HEK293 (cell line): ENCODE results near the gene ZNF17.

Experiments
- CTCF ChIA-PET: fragments of 350-600 bp; formaldehyde crosslinking; extraction: SDS; loops from one replicate; lab custom pipeline; 2021; ENCODE audit warnings: antibody characterized with exemption; lab: Yijun Ruan, JAX
- POLR2A ChIA-PET: fragments of 300-600 bp; formaldehyde crosslinking; extraction: SDS; loops from one replicate; lab custom pipeline; 2020; ENCODE audit warnings: antibody characterized with exemption, inconsistent platforms; lab: Yijun Ruan, JAX
- H3K27ac ChIP-seq: fragments of 200-500 bp; sonication (Bioruptor generic); 2 replicates; pipeline ENCODE4 v1.5.1; 2014; ENCODE audit warnings: low read depth, low read length, control low read depth, inconsistent platforms; ENCODE audit errors: extremely low read depth
- H3K36me3 ChIP-seq, 2 experiments: fragments of 200-500 bp in 1 of 2; sonication (Bioruptor generic) in 1 of 2; 1 replicate in 1 of 2; 2 replicates in 1 of 2; pipeline ENCODE4 v1.5.1; 2014 to 2017; ENCODE audit warnings: inconsistent platforms in 2 of 2, low read length in 2 of 2; ENCODE audit not compliant: control insufficient read depth in 2 of 2, insufficient read depth in 1 of 2
- H3K4me1 ChIP-seq: fragments of 200-500 bp; sonication (Bioruptor generic); 2 replicates; pipeline ENCODE4 v1.5.1; 2014; ENCODE audit warnings: mild to moderate bottlenecking, low read length, inconsistent platforms; ENCODE audit not compliant: control insufficient read depth, insufficient read depth
- H3K4me3 ChIP-seq: 2 replicates; pipeline ENCODE4 v1.5.1; 2011; ENCODE audit warnings: low read depth, mild to moderate bottlenecking, control low read depth, low read length, moderate library complexity
- H3K9me3 ChIP-seq: fragments of 200-500 bp; sonication (Bioruptor generic); 2 replicates; pipeline ENCODE4 v1.5.1; 2014; ENCODE audit warnings: low read depth, low read length, inconsistent platforms; ENCODE audit not compliant: control insufficient read depth, insufficient read depth
- KLF10 ChIP-seq: fragments of 450-650 bp; IDR thresholded peaks from 2 replicates; pipeline ENCODE4 v1.5.1; 2018; ENCODE audit warnings: missing biosample characterization, mild to moderate bottlenecking, missing genetic modification characterization
- KLF16 ChIP-seq: fragments of 450-650 bp; formaldehyde crosslinking; IDR thresholded peaks from 2 replicates; pipeline ENCODE4 v1.5.1; 2017; ENCODE audit warnings: missing biosample characterization, missing genetic modification characterization
- PBX3 ChIP-seq: sonication (generic); formaldehyde crosslinking; IDR thresholded peaks from 2 replicates; pipeline ENCODE4 v1.8.1; 2022; ENCODE audit warnings: mild to moderate bottlenecking, moderate library complexity, missing genetic modification reagents
- SETDB1 ChIP-seq: IDR thresholded peaks from one replicate; pipeline ENCODE4 v1.6.1; 2017; ENCODE audit warnings: mild to moderate bottlenecking, low read length, moderate library complexity, mixed read lengths; ENCODE audit not compliant: insufficient read length
- TRIM28 ChIP-seq: IDR thresholded peaks from 2 replicates; pipeline ENCODE4 v1.6.1; 2011; ENCODE audit warnings: low read length, control low read depth, borderline replicate concordance
- ZNF140 ChIP-seq: fragments of 450-650 bp; formaldehyde crosslinking; IDR thresholded peaks from 2 replicates; pipeline ENCODE4 v1.5.1; 2016; ENCODE audit warnings: missing biosample characterization, missing genetic modification characterization
- ZNF18 ChIP-seq: fragments of 450-650 bp; formaldehyde crosslinking; IDR thresholded peaks from 2 replicates; pipeline ENCODE4 v1.5.1; 2016; ENCODE audit warnings: missing biosample characterization, missing genetic modification characterization
- ZNF19 ChIP-seq: fragments of 450-650 bp; formaldehyde crosslinking; IDR thresholded peaks from 2 replicates; pipeline ENCODE4; 2016; ENCODE audit warnings: missing biosample characterization, missing genetic modification characterization, low read depth
- ZNF2 ChIP-seq: fragments of 450-650 bp; formaldehyde crosslinking; IDR thresholded peaks from 2 replicates; pipeline ENCODE4 v1.5.1; 2016; ENCODE audit warnings: missing biosample characterization, missing genetic modification characterization
- ZNF274 ChIP-seq, 2 experiments: fragments of 200-500 bp in 1 of 2; fragments of 450-650 bp in 1 of 2; sonication (Bioruptor generic) in 1 of 2; formaldehyde crosslinking in 1 of 2; IDR thresholded peaks; 2 replicates each; pipeline versions ENCODE4 v1.5.1 to v1.6.1; 2014 to 2016; ENCODE audit warnings: borderline replicate concordance in 1 of 2, inconsistent platforms in 1 of 2, low read length in 1 of 2, missing biosample characterization in 1 of 2, missing genetic modification characterization in 1 of 2
- ZNF280D ChIP-seq: fragments of 450-650 bp; formaldehyde crosslinking; IDR thresholded peaks from 2 replicates; pipeline ENCODE4 v1.5.1; 2016; ENCODE audit warnings: missing biosample characterization, missing genetic modification characterization
- ZNF311 ChIP-seq: fragments of 450-650 bp; formaldehyde crosslinking; IDR thresholded peaks from 2 replicates; pipeline ENCODE4 v1.5.1; 2017; ENCODE audit warnings: missing biosample characterization, missing genetic modification characterization, borderline replicate concordance
- ZNF513 ChIP-seq: fragments of 450-650 bp; IDR thresholded peaks from 2 replicates; pipeline ENCODE4 v1.5.1; 2018; ENCODE audit warnings: missing biosample characterization, missing genetic modification characterization
- ZNF561 ChIP-seq: fragments of 450-650 bp; IDR thresholded peaks from 2 replicates; pipeline ENCODE4 v1.5.1; 2018; ENCODE audit warnings: missing biosample characterization, missing genetic modification characterization, borderline replicate concordance
- ZNF610 ChIP-seq: fragments of 450-650 bp; formaldehyde crosslinking; IDR thresholded peaks from 2 replicates; pipeline ENCODE4 v1.5.1; 2016; ENCODE audit warnings: missing biosample characterization, missing genetic modification characterization, borderline replicate concordance
- ZNF664 ChIP-seq: fragments of 450-650 bp; formaldehyde crosslinking; IDR thresholded peaks from 2 replicates; pipeline ENCODE4 v1.5.1; 2016; ENCODE audit warnings: missing biosample characterization, missing genetic modification characterization
- ZNF76 ChIP-seq: fragments of 450-650 bp; formaldehyde crosslinking; IDR thresholded peaks from 2 replicates; pipeline ENCODE4; 2016; ENCODE audit warnings: low read depth, missing biosample characterization, missing genetic modification characterization, borderline replicate concordance

ZNF17 gene

GRCh38 chr19:57377498-57378146 is 33.3 kb upstream of the ZNF17 start:
- H3K9me3 ChIP-seq: peaks cover 6% of the 10 kb centered on the region; the same call in 1 of the 2 replicates
- no peak overlapping the region for H3K4me3 ChIP-seq
- POLR2A ChIA-PET: no interaction called here
- no peak overlapping the region for H3K27ac ChIP-seq
- no peak for TF ChIP-seq ZNF513 (tag by site-specific recombination)
- no peak for TF ChIP-seq ZNF664 (tag by site-specific recombination)
- no peak for TF ChIP-seq ZNF274 (IDR thresholded peaks at IDR 0.05; ENCODE audit: low read length)
- peak; percentile 71; the same call in 1 of the 2 replicates for TF ChIP-seq ZNF274 (tag by site-specific recombination; IDR thresholded peaks at IDR 0.05; ENCODE audit: borderline replicate concordance)
- 0 out of 2 replicates have a peak, but pooled peaks have one; percentile 15 for TF ChIP-seq ZNF18 (tag by site-specific recombination)
- peak; percentile 82 for TF ChIP-seq SETDB1
- TF ChIP-seq ZNF19 (tag by site-specific recombination): no peak
- TF ChIP-seq, all 188 proteins: peak for 3
- Histone ChIP-seq H3K4me1 (no peaks in the 10 kb centered on the region), H3K36me3 (peaks cover 14 to 50% of the 10 kb centered on the region in 2 experiments)
- CTCF ChIA-PET: no interaction called here

GRCh38 chr19:57380923-57381322 is 30.0 kb upstream of the ZNF17 start:
- ChIA-PET CTCF (no interaction called here), POLR2A (interaction anchor here (0.6 kb wide), 1 partner anchor 31 kb away, joined by 3 read pairs; no protein-coding TSS in a partner anchor)
- no peak for TF ChIP-seq KLF10 (tag by site-specific recombination)
- no peak for TF ChIP-seq ZNF561 (tag by site-specific recombination)
- no peak for TF ChIP-seq ZNF76
- no peak for TF ChIP-seq ZNF311 (tag by site-specific recombination)
- TF ChIP-seq ZNF280D (tag by site-specific recombination): no peak
- TF ChIP-seq TRIM28: no peak
- no peak for TF ChIP-seq ZNF2 (tag by site-specific recombination)
- no peak for TF ChIP-seq PBX3
- TF ChIP-seq ZNF140: no peak
- no peak for TF ChIP-seq ZNF610
- no peak for TF ChIP-seq KLF16
- H3K4me3 ChIP-seq: no peak overlapping the region
- peaks cover 6 to 25% of the 10 kb centered on the region in 2 experiments for H3K36me3 ChIP-seq
- peaks cover 6% of the 10 kb centered on the region; the same call in 1 of the 2 replicates for H3K9me3 ChIP-seq
- H3K27ac ChIP-seq: no peak overlapping the region
- no peaks in the 10 kb centered on the region for H3K4me1 ChIP-seq
